ENCODE data around the gene NPAS3.

DNA sequence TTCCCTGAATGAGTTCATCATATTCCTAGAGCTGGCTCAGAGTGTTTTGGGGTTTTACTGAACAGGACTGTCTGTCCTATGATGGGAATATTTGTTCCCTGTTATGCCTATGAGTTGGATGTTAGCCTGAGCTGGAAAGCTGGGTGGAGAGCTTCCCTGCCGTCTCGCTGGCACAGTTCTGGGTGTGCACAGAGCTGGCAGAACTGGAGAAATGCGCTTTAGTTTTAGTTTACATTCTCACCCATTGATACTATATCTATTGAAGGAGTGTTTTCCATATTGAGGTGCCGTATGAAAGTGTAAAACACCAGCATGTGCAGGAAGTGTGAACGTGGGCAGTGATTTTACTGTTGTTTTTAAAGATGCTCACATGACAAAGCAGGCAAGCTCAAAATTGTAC, 549.9 kb downstream of the NPAS3 start:
- TF ChIP-seq, protein P1, sequence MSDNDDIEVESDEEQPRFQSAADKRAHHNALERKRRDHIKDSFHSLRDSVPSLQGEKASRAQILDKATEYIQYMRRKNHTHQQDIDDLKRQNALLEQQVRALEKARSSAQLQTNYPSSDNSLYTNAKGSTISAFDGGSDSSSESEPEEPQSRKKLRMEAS (IDR thresholded peaks at IDR 0.05; ENCODE audit: insufficient read depth, insufficient read length): no peak
- TF ChIP-seq EZH2 (IDR thresholded peaks at IDR 0.05; ENCODE audit: borderline replicate concordance, low read depth, low read length, severe bottlenecking) (no peak), POLR2A (IDR thresholded peaks at IDR 0.05; ENCODE audit: low read depth, low read length) (no peak), POLR2AphosphoS5 (IDR thresholded peaks at IDR 0.05; ENCODE audit: insufficient read depth, low read depth, low read length) (no peak)
- TF ChIP-seq, protein P2, sequence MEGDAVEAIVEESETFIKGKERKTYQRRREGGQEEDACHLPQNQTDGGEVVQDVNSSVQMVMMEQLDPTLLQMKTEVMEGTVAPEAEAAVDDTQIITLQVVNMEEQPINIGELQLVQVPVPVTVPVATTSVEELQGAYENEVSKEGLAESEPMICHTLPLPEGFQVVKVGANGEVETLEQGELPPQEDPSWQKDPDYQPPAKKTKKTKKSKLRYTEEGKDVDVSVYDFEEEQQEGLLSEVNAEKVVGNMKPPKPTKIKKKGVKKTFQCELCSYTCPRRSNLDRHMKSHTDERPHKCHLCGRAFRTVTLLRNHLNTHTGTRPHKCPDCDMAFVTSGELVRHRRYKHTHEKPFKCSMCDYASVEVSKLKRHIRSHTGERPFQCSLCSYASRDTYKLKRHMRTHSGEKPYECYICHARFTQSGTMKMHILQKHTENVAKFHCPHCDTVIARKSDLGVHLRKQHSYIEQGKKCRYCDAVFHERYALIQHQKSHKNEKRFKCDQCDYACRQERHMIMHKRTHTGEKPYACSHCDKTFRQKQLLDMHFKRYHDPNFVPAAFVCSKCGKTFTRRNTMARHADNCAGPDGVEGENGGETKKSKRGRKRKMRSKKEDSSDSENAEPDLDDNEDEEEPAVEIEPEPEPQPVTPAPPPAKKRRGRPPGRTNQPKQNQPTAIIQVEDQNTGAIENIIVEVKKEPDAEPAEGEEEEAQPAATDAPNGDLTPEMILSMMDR (IDR thresholded peaks at IDR 0.05; ENCODE audit: extremely low read depth in 1 of 2, insufficient read depth in 1 of 2, low read depth in 1 of 2, low read length in 2 of 2): no peak

Data from endothelial cell of umbilical vein (primary cell).